Thyroid gland (tissue), 4 donors: ENCODE results near the gene SETD7.

Experiments
- CTCF ChIP-seq, 6 experiments: fragments of 200-600 bp in 3 of 6; fragments of 450-650 bp in 3 of 6; sonication (generic) in 3 of 6; IDR thresholded peaks; one replicate each; pipeline ENCODE4 v1.5.1; 2016 to 2019; ENCODE audit warnings: antibody characterized with exemption in 6 of 6, mild to moderate bottlenecking in 2 of 6, inconsistent platforms in 1 of 6, moderate library complexity in 1 of 6
- POLR2A ChIP-seq, 2 donors: fragments of 450-650 bp; IDR thresholded peaks; one replicate each; pipeline ENCODE4 v1.6.1; 2017; ENCODE audit warnings: antibody characterized with exemption in 2 of 2, mild to moderate bottlenecking in 2 of 2, moderate library complexity in 1 of 2

GRCh38 chr4:139552517-139553307 lies 3.3 kb downstream of the SETD7 start:
- TF ChIP-seq CTCF (IDR thresholded peaks at IDR 0.05) = no peak
- no peak for TF ChIP-seq POLR2A (IDR thresholded peaks at IDR 0.05)
